Transverse colon (tissue), 4 donors: ENCODE measurements around the gene BORCS6.

Source experiments
- CTCF ChIP-seq, 5 experiments: fragments of 200-600 bp in 3 of 5; fragments of 450-650 bp in 2 of 5; sonication (generic) in 3 of 5; IDR thresholded peaks; 1 replicate in 2 of 5; 2 replicates in 3 of 5; pipeline ENCODE4 v1.5.1; 2016 to 2017; ENCODE audit warnings: antibody characterized with exemption in 5 of 5, inconsistent platforms in 3 of 5, mild to moderate bottlenecking in 2 of 5, moderate library complexity in 1 of 5
- POLR2A ChIP-seq: fragments of 450-650 bp; IDR thresholded peaks from one replicate; pipeline ENCODE4 v1.6.1; 2016; ENCODE audit warnings: antibody characterized with exemption, mild to moderate bottlenecking, moderate library complexity
- POLR2AphosphoS5 ChIP-seq, 3 donors: sonication (generic); formaldehyde crosslinking; IDR thresholded peaks; one replicate each; pipeline ENCODE4 v1.6.1; 2016; ENCODE audit warnings: antibody characterized with exemption in 3 of 3

GRCh38 chr17:8190506-8190905 is 526 bp upstream of the BORCS6 start:
- TF ChIP-seq CTCF (IDR thresholded peaks at IDR 0.05) (no peak), POLR2AphosphoS5 (IDR thresholded peaks at IDR 0.05) (no peak), POLR2A (no peak)
